Endodermal cell (in vitro differentiated cells): Measurements from ENCODE around the gene GNB1L. TPM values are rescaled to one million over a fixed set of nuclear protein-coding genes. Genes with fewer than 3 reads are reported as not detected.
A peak's percentile ranks its signal among the peaks of the same experiment; 100 is the strongest.

ENCODE experiments used
- DNase-seq: peaks from one replicate; pipeline ENCODE4 v3.0.0-alpha.2; 2017
- H3K27ac ChIP-seq: 2 replicates; pipeline ENCODE4 v1.5.1; 2013; ENCODE audit warnings: mild to moderate bottlenecking, low read depth, low read length, moderate library complexity
- H3K27me3 ChIP-seq: 2 replicates; pipeline ENCODE4 v1.6.1; 2013; ENCODE audit warnings: mild to moderate bottlenecking, low read length, moderate library complexity; ENCODE audit not compliant: insufficient read depth, control insufficient read depth, poor library complexity, severe bottlenecking
- H3K36me3 ChIP-seq: 2 replicates; pipeline ENCODE4 v1.7.0; 2013; ENCODE audit warnings: mild to moderate bottlenecking, low read length, moderate library complexity; ENCODE audit not compliant: control insufficient read depth, insufficient read depth
- H3K4me1 ChIP-seq: one replicate; pipeline ENCODE4 v1.7.0; 2013; ENCODE audit warnings: low read length; ENCODE audit not compliant: control insufficient read depth, insufficient read depth
- H3K4me3 ChIP-seq: 2 replicates; pipeline ENCODE4 v1.5.1; 2013; ENCODE audit warnings: mild to moderate bottlenecking, low read length, moderate library complexity
- H3K9ac ChIP-seq: 2 replicates; pipeline ENCODE4 v1.6.1; 2013; ENCODE audit warnings: mild to moderate bottlenecking, low read length, moderate library complexity; ENCODE audit not compliant: poor library complexity, severe bottlenecking; ENCODE audit errors: extremely low read depth
- H3K9me3 ChIP-seq: 2 replicates; pipeline ENCODE4 v1.6.1; 2013; ENCODE audit warnings: mild to moderate bottlenecking, low read length, moderate library complexity; ENCODE audit not compliant: control insufficient read depth
- H3K27ac Mint-ChIP-seq: 2 replicates; pipeline ENCODE4 v1.8.0; 2020; ENCODE audit warnings: mixed read lengths
- H3K27me3 Mint-ChIP-seq: 2 replicates; pipeline ENCODE4 v1.8.0; 2021; ENCODE audit warnings: mild to moderate bottlenecking, mixed read lengths; ENCODE audit not compliant: insufficient read depth
- H3K36me3 Mint-ChIP-seq: 2 replicates; pipeline ENCODE4 v1.8.0; 2020; ENCODE audit warnings: low read depth, mixed read lengths
- H3K4me1 Mint-ChIP-seq: 2 replicates; pipeline ENCODE4 v1.8.0; 2020; ENCODE audit warnings: mixed read lengths
- H3K4me3 Mint-ChIP-seq: 2 replicates; pipeline ENCODE4 v1.8.0; 2020; ENCODE audit warnings: mild to moderate bottlenecking, moderate library complexity, mixed read lengths
- H3K9me3 Mint-ChIP-seq: 2 replicates; pipeline ENCODE4 v1.8.0; 2020; ENCODE audit warnings: mild to moderate bottlenecking, mixed read lengths
- WGBS, 2 experiments: methylation state at CpG; one replicate each; pipeline versions ENCODE4 v1.1.5 to v1.1.7; 2013; ENCODE audit warnings: missing lambda C conversion rate in 2 of 2, mixed read lengths in 1 of 2; ENCODE audit not compliant: insufficient coverage in 1 of 2, insufficient read length in 1 of 2; 5-methylcytosine and 5-hydroxymethylcytosine counted together
- total RNA-seq, 2 donors: library from RNA; stranded (reverse); fragmentation: NEBNext Ultra II Directional in 1 of 2; extraction: Animal tissue kit (Norgen Biotek cat#: 25700) in 1 of 2; gene quantifications; 2 replicates in 1 of 2; 3 replicates in 1 of 2; pipeline ENCODE4 v1.2.1, GENCODE V29; 2021
- TF ChIP-seq, protein P1 (sequence below): fragments of 200-600 bp; sonication (generic); conservative IDR thresholded peaks from 2 replicates; pipeline ENCODE4 v1.5.0; 2021; ENCODE audit warnings: antibody characterized with exemption, mild to moderate bottlenecking

GNB1L gene
- total RNA-seq, 2 donors from 2014 or later, result 9.5 to 12.2 TPM

DNA sequence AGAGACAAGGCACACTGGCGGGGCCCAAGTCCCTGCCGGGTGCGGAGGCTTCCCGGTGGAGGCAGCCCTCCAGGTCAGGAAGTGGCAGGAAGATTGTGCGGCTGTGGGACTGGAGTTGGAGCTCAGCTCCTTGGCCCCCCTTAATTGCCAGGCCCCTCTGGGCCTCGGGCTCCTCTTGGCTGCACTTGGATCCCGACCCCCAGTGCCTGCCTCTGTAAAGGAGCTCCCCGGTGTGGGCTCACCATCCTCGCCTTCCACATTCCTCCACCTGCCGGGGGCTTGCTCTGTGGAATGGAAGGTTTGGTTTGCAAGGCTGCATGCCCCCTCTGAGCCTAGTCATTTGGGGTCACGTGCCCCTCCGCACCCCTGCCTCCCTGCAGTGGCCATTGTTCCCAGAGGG is 48.8 kb upstream of the GNB1L start:
- peaks cover 4% of the 10 kb centered on the region for H3K4me1 ChIP-seq
- Mint-ChIP-seq H3K4me1 (peaks cover 11% of the 10 kb centered on the region), H3K27ac (no peak overlapping the region), H3K9me3 (no peaks in the 10 kb centered on the region), H3K27me3 (no peaks in the 10 kb centered on the region), H3K36me3 (peaks cover 2% of the 10 kb centered on the region), H3K4me3 (no peak overlapping the region)
- H3K9me3 ChIP-seq, result no peaks in the 10 kb centered on the region
- H3K36me3 ChIP-seq, result no peaks in the 10 kb centered on the region
- peak; percentile 50 for DNase-seq
- no peak overlapping the region for H3K9ac ChIP-seq
- no peak overlapping the region for H3K27ac ChIP-seq
- 70 to 79% methylated on average over 4 to 12 of the region's 12 CpGs for WGBS, 2 experiments
- no peaks in the 10 kb centered on the region for H3K27me3 ChIP-seq
- TF ChIP-seq, protein P1, sequence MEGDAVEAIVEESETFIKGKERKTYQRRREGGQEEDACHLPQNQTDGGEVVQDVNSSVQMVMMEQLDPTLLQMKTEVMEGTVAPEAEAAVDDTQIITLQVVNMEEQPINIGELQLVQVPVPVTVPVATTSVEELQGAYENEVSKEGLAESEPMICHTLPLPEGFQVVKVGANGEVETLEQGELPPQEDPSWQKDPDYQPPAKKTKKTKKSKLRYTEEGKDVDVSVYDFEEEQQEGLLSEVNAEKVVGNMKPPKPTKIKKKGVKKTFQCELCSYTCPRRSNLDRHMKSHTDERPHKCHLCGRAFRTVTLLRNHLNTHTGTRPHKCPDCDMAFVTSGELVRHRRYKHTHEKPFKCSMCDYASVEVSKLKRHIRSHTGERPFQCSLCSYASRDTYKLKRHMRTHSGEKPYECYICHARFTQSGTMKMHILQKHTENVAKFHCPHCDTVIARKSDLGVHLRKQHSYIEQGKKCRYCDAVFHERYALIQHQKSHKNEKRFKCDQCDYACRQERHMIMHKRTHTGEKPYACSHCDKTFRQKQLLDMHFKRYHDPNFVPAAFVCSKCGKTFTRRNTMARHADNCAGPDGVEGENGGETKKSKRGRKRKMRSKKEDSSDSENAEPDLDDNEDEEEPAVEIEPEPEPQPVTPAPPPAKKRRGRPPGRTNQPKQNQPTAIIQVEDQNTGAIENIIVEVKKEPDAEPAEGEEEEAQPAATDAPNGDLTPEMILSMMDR, result no peak
- H3K4me3 ChIP-seq, result no peak overlapping the region

DNA sequence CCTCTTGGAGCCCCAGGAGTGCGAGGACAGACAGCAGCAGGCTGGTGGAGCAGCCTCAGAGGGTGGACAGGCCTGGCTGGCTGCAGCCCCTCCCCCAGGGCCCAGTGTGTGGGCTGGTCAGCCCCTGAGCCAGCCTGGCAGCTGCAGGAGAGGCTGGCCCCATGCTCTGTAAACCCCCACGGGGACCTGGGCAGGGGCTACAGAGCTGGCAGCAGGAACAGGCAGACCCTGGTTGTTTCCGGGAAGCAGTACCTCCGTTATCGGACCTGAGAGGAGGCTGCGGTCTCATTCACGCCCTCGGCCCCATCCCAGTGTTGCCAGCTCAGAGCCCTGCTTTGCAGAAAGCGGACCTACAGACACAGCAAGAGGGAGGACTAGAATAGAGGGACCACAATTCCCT is 48.4 kb upstream of the GNB1L start:
- no peaks in the 10 kb centered on the region for H3K9me3 ChIP-seq
- 63 to 84% methylated on average over 9 of the region's 9 CpGs for WGBS, 2 experiments
- no peak overlapping the region for H3K4me3 ChIP-seq
- Mint-ChIP-seq H3K4me1 (peaks cover 11% of the 10 kb centered on the region), H3K36me3 (peaks cover 2% of the 10 kb centered on the region), H3K27me3 (no peaks in the 10 kb centered on the region), H3K9me3 (no peaks in the 10 kb centered on the region), H3K27ac (no peak overlapping the region), H3K4me3 (no peak overlapping the region)
- H3K36me3 ChIP-seq, result no peaks in the 10 kb centered on the region
- no peaks in the 10 kb centered on the region for H3K27me3 ChIP-seq
- H3K27ac ChIP-seq, result peak overlapping the region; percentile 70
- peaks cover 4% of the 10 kb centered on the region for H3K4me1 ChIP-seq
- peak; percentile 69 for DNase-seq
- TF ChIP-seq, protein P1, result no peak
- no peak overlapping the region for H3K9ac ChIP-seq

DNA sequence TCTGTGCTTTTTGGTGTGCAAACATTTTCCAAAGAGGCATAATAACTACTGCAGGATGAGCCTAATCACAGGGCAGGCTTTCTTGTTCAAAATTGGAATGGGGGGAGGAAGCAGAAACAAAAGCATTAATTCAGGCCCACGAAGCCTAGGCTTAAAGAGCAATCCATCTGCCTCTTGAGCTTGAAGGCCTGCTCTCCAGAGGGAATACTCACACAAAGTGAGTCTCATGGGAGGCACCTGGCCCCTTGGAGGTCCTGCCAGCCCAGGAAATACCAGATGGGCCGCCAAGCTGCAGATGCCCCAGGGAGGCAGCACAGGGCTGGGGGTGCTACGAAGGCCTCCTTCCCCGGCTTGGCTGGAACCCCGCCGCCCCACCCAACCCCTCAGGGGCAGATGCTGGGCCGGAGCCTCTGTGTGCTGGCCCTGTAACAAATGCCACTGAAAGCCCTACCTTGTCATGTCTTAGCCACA is 47.6 kb upstream of the GNB1L start:
- Mint-ChIP-seq H3K9me3 (no peaks in the 10 kb centered on the region), H3K27ac (no peak overlapping the region), H3K4me1 (peaks cover 11% of the 10 kb centered on the region), H3K4me3 (no peak overlapping the region), H3K27me3 (no peaks in the 10 kb centered on the region), H3K36me3 (peaks cover 2% of the 10 kb centered on the region)
- 79 to 92% methylated on average over 5 to 7 of the region's 7 CpGs for WGBS, 2 experiments
- H3K4me3 ChIP-seq, result no peak overlapping the region
- TF ChIP-seq, protein P1, result no peak
- no peak overlapping the region for H3K9ac ChIP-seq
- peak; percentile 55 for DNase-seq
- H3K9me3 ChIP-seq, result no peaks in the 10 kb centered on the region
- peaks cover 4% of the 10 kb centered on the region for H3K4me1 ChIP-seq
- H3K27ac ChIP-seq, result peak overlapping the region; percentile 70
- H3K27me3 ChIP-seq, result no peaks in the 10 kb centered on the region
- H3K36me3 ChIP-seq, result no peaks in the 10 kb centered on the region
